Neural cell (in vitro differentiated cells): ENCODE data around the gene DNMT3A. TPM values are rescaled to one million over a fixed set of nuclear protein-coding genes. Genes with fewer than 3 reads are reported as not detected.

Experiments
- H2AFZ ChIP-seq: fragments of 200-600, 300-800 bp; sonication (generic), shearing (Covaris generic); 2 replicates; pipeline ENCODE4 v1.6.0; 2014; ENCODE audit warnings: low read depth, mild to moderate bottlenecking, antibody characterized with exemption, low read length, moderate library complexity
- H3F3A ChIP-seq: fragments of 200-600 bp; shearing (Covaris generic); 2 replicates; pipeline ENCODE4 v1.6.1; 2016; ENCODE audit warnings: mild to moderate bottlenecking, moderate library complexity, mixed read lengths, antibody characterized with exemption, low read length; ENCODE audit not compliant: insufficient read depth, poor library complexity, severe bottlenecking
- H3K27ac ChIP-seq: fragments of 200-600, 300-800 bp; sonication (generic), shearing (Covaris generic); 2 replicates; pipeline ENCODE4 v1.5.1; 2014; ENCODE audit warnings: mild to moderate bottlenecking, low read length, moderate library complexity
- H3K27me3 ChIP-seq: fragments of 300-800, 200-600 bp; sonication (generic), shearing (Covaris generic); 2 replicates; pipeline ENCODE4 v1.6.0; 2014; ENCODE audit warnings: mild to moderate bottlenecking, low read depth, low read length, moderate library complexity; ENCODE audit not compliant: insufficient read depth
- H3K36me3 ChIP-seq: fragments of 300-800, 200-600 bp; sonication (generic), shearing (Covaris generic); 2 replicates; pipeline ENCODE4 v1.5.1; 2014; ENCODE audit warnings: mild to moderate bottlenecking, antibody characterized with exemption, low read length, moderate library complexity; ENCODE audit not compliant: insufficient read depth
- H3K4me2 ChIP-seq: fragments of 300-800, 200-600 bp; sonication (generic), shearing (Covaris generic); 2 replicates; pipeline ENCODE4 v1.6.0; 2014; ENCODE audit warnings: mild to moderate bottlenecking, low read length
- H3K4me3 ChIP-seq: fragments of 300-800, 200-600 bp; sonication (generic), shearing (Covaris generic); 2 replicates; pipeline ENCODE4 v1.5.1; 2014; ENCODE audit warnings: mild to moderate bottlenecking, low read length, moderate library complexity
- H3K79me2 ChIP-seq: fragments of 200-600 bp; shearing (Covaris generic); replicated peaks from 2 replicates; pipeline ENCODE4 v1.6.0; 2014; ENCODE audit warnings: mild to moderate bottlenecking, low read length, moderate library complexity; ENCODE audit not compliant: insufficient read depth
- H3K9ac ChIP-seq: fragments of 300-800, 200-600 bp; sonication (generic), shearing (Covaris generic); 2 replicates; pipeline ENCODE4 v1.6.1; 2016; ENCODE audit warnings: mild to moderate bottlenecking, low read length, mixed read lengths
- H3K9me2 ChIP-seq: fragments of 200-600 bp; shearing (Covaris generic); 2 replicates; pipeline ENCODE4 v1.6.1; 2016; ENCODE audit warnings: mild to moderate bottlenecking, low read length, mixed read lengths; ENCODE audit not compliant: insufficient read depth
- H3K9me3 ChIP-seq: fragments of 200-600, 300-800 bp; sonication (generic), shearing (Covaris generic); 2 replicates; pipeline ENCODE4 v1.6.1; 2016; ENCODE audit warnings: mild to moderate bottlenecking, mixed run types, low read length, moderate library complexity, mixed read lengths
- H4K20me1 ChIP-seq: fragments of 200-600 bp; shearing (Covaris generic); 2 replicates; pipeline ENCODE4 v1.6.1; 2016; ENCODE audit warnings: mild to moderate bottlenecking, mixed run types; ENCODE audit not compliant: insufficient read depth
- MXI1 ChIP-seq: fragments of 450-650 bp; conservative IDR thresholded peaks from 2 replicates; pipeline ENCODE4 v1.6.1; 2014; ENCODE audit warnings: antibody characterized with exemption, mild to moderate bottlenecking; ENCODE audit not compliant: poor library complexity, severe bottlenecking
- POLR2AphosphoS5 ChIP-seq: IDR thresholded peaks from 2 replicates; pipeline ENCODE4 v1.6.1; 2012
- RAD21 ChIP-seq: fragments of 450-650 bp; conservative IDR thresholded peaks from 2 replicates; pipeline ENCODE4 v1.6.1; 2014; ENCODE audit warnings: antibody characterized with exemption, mild to moderate bottlenecking, moderate library complexity
- REST ChIP-seq: IDR thresholded peaks from 2 replicates; pipeline ENCODE4 v1.6.1; 2012; ENCODE audit warnings: borderline replicate concordance
- SMC3 ChIP-seq: fragments of 450-650 bp; conservative IDR thresholded peaks from 2 replicates; pipeline ENCODE4 v1.6.1; 2014; ENCODE audit warnings: antibody characterized with exemption, mild to moderate bottlenecking, moderate library complexity; ENCODE audit not compliant: poor library complexity
- TAF1 ChIP-seq: IDR thresholded peaks from 2 replicates; pipeline ENCODE4 v1.6.1; 2012; ENCODE audit warnings: low read depth
- polyA plus RNA-seq: library from polyadenylated mRNA; depleted of rRNA; stranded (reverse); fragments of >200 nt; gene quantifications from 2 replicates; pipeline ENCODE4 v1.2.3, GENCODE V29; 2014
- TF ChIP-seq, protein P1 (sequence below): fragments of 450-650 bp; IDR thresholded peaks from 2 replicates; pipeline ENCODE4 v1.5.1; 2014; ENCODE audit warnings: antibody characterized with exemption, mild to moderate bottlenecking, moderate library complexity; ENCODE audit not compliant: poor library complexity, severe bottlenecking

DNMT3A gene
- polyA plus RNA-seq, 1 donor from 2014 or later, result 33.0 TPM

- Histone ChIP-seq H3K36me3 (no peaks in the 10 kb centered on the region), H3K9ac (no peak overlapping the region), H3K79me2 (no peaks in the 10 kb centered on the region), H3K27me3 (no peaks in the 10 kb centered on the region), H3K4me2 (no peak overlapping the region), H2AFZ (no peak overlapping the region), H3F3A (no peaks in the 10 kb centered on the region), H3K9me2 (no peaks in the 10 kb centered on the region), H3K4me3 (no peak overlapping the region), H3K27ac (no peak overlapping the region), H3K9me3 (no peaks in the 10 kb centered on the region), H4K20me1 (no peaks in the 10 kb centered on the region)
- TF ChIP-seq POLR2AphosphoS5, result no peak
Measured at GRCh38 chr2:25374827-25375226, 33.1 kb upstream of the DNMT3A start.

DNA sequence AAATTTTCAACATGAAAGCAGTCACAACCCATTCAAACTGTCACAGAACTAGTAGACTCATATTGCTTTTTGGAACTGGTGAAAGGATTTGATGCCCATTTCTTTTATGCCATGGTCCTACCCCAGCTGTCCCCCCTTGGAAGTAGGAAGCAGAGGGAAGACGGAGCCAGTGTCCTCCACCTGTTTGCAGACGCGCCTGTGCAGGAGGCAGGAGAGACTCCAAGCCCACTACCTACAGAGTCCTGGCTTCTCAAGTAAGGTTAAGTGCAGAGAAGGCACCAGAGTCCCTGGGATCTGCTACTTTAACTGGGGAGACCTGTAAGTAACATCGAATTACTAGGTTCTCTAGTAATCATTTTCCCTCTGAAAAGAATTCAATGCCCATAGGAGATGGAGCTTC is 32.7 kb upstream of the DNMT3A start:
- H3F3A ChIP-seq, result no peaks in the 10 kb centered on the region
- H3K9me2 ChIP-seq, result no peaks in the 10 kb centered on the region
- H3K9ac ChIP-seq, result no peak overlapping the region
- no peak overlapping the region for H3K4me3 ChIP-seq
- no peaks in the 10 kb centered on the region for H4K20me1 ChIP-seq
- no peaks in the 10 kb centered on the region for H3K36me3 ChIP-seq
- no peak overlapping the region for H2AFZ ChIP-seq
- H3K9me3 ChIP-seq, result no peaks in the 10 kb centered on the region
- TF ChIP-seq POLR2AphosphoS5 (no peak), SMC3 (no peak), RAD21 (no peak), MXI1 (no peak)
- H3K4me2 ChIP-seq, result no peak overlapping the region
- H3K79me2 ChIP-seq, result no peaks in the 10 kb centered on the region
- no peak overlapping the region for H3K27ac ChIP-seq
- H3K27me3 ChIP-seq, result no peaks in the 10 kb centered on the region

DNA sequence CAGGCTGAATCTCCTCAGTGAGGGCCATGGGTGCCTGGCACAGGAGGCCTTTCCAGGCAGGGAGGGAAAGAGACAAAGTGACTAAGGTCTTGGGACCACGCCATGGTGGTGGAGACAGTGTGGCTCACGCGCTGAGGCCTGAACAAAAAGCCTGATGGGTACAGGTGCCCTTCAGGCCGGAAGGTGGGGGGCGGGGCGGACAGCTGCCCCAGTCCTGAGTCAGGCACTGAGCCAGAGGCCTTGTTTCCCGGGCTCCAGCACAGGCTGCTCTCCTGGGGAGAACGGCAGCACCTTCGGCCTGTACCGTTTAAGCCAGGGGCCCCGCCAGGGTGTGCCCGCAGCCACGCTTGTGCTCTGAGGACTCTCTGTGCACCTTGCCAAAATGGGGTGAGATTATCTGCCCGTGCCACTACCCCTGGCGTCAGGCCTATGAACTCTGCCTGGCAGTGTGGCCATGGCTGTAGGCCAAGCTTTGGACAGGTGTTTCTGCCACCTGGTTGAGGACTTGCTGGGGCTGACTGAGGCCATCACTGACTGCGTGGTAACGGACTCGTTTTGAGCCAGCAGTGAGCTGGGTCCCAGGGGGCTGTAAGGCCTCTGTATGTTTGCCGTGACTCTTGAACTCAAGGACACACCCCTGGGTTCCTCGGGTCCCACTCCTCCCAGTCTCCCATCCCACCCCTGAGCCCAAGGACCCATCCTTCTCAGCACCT is 31.7 kb upstream of the DNMT3A start:
- Histone ChIP-seq H3K4me3 (no peak overlapping the region), H3K27me3 (no peaks in the 10 kb centered on the region), H3K9ac (no peak overlapping the region), H3F3A (no peaks in the 10 kb centered on the region), H4K20me1 (no peaks in the 10 kb centered on the region), H3K79me2 (no peaks in the 10 kb centered on the region), H3K9me2 (no peaks in the 10 kb centered on the region), H3K4me2 (no peak overlapping the region), H3K36me3 (no peaks in the 10 kb centered on the region), H2AFZ (no peak overlapping the region), H3K9me3 (no peaks in the 10 kb centered on the region), H3K27ac (no peak overlapping the region)
- TF ChIP-seq RAD21, result no peak
- no peak for TF ChIP-seq POLR2AphosphoS5
- TF ChIP-seq, protein P1, sequence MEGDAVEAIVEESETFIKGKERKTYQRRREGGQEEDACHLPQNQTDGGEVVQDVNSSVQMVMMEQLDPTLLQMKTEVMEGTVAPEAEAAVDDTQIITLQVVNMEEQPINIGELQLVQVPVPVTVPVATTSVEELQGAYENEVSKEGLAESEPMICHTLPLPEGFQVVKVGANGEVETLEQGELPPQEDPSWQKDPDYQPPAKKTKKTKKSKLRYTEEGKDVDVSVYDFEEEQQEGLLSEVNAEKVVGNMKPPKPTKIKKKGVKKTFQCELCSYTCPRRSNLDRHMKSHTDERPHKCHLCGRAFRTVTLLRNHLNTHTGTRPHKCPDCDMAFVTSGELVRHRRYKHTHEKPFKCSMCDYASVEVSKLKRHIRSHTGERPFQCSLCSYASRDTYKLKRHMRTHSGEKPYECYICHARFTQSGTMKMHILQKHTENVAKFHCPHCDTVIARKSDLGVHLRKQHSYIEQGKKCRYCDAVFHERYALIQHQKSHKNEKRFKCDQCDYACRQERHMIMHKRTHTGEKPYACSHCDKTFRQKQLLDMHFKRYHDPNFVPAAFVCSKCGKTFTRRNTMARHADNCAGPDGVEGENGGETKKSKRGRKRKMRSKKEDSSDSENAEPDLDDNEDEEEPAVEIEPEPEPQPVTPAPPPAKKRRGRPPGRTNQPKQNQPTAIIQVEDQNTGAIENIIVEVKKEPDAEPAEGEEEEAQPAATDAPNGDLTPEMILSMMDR, result no peak
- TF ChIP-seq TAF1, result no peak
- no peak for TF ChIP-seq REST
